Peyer's patch (tissue), 4 donors: Measurements from ENCODE around the gene OBSCN.

Experiments used
- POLR2A ChIP-seq, 2 donors: fragments of 450-650 bp; IDR thresholded peaks; one replicate each; pipeline ENCODE4 v1.5.1; 2017; ENCODE audit warnings: antibody characterized with exemption in 2 of 2, mild to moderate bottlenecking in 2 of 2, moderate library complexity in 2 of 2
- TF ChIP-seq, protein P1 (sequence below), 6 experiments: fragments of 450-650 bp in 4 of 6; fragments of 200-600 bp in 2 of 6; sonication (generic) in 1 of 6; IDR thresholded peaks; one replicate each; pipeline ENCODE4 v1.5.1; 2017 to 2019; ENCODE audit warnings: antibody characterized with exemption in 6 of 6, mild to moderate bottlenecking in 3 of 6, moderate library complexity in 1 of 6

DNA sequence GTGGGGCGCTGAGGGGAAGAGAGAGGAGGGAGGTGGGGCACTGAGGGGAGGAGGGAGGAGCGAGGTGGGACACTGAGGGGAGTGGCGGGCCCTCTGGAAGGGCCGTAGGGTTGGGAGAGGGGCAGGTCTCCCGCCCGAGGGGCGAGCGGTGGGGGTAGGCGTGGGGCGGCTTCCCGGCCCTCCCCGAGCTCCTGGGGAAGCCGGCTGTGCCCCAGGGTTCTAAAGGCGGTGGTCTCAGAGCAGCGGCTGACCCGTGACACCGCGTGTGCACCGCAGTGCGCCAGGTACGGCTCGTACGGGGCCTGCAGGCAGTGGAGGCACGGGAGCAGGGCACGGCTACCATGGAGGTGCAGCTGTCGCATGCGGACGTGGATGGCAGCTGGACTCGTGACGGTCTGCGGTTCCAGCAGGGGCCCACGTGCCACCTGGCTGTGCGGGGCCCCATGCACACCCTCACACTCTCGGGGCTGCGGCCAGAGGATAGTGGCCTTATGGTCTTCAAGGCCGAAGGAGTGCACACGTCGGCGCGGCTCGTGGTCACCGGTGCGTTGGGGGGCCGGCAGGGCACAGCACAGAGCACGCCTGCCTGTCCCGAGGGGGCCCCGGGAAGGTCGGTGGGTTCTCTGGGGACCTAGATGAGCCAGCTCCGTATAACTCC is 68.5 kb downstream of the OBSCN start:
- TF ChIP-seq, protein P1, sequence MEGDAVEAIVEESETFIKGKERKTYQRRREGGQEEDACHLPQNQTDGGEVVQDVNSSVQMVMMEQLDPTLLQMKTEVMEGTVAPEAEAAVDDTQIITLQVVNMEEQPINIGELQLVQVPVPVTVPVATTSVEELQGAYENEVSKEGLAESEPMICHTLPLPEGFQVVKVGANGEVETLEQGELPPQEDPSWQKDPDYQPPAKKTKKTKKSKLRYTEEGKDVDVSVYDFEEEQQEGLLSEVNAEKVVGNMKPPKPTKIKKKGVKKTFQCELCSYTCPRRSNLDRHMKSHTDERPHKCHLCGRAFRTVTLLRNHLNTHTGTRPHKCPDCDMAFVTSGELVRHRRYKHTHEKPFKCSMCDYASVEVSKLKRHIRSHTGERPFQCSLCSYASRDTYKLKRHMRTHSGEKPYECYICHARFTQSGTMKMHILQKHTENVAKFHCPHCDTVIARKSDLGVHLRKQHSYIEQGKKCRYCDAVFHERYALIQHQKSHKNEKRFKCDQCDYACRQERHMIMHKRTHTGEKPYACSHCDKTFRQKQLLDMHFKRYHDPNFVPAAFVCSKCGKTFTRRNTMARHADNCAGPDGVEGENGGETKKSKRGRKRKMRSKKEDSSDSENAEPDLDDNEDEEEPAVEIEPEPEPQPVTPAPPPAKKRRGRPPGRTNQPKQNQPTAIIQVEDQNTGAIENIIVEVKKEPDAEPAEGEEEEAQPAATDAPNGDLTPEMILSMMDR (IDR thresholded peaks at IDR 0.05): no peak
- no peak for TF ChIP-seq POLR2A (IDR thresholded peaks at IDR 0.05)
